Right cardiac atrium (tissue), 5 donors: ENCODE data around the gene EEF1AKMT3. TPM values are rescaled to one million over a fixed set of nuclear protein-coding genes. Genes with fewer than 3 reads are reported as not detected.

Source experiments
- ATAC-seq, 2 donors: fragments of 200-7000 bp; cut with Tn5 transposase; one replicate each; pipeline versions ENCODE4 v1.8.0 to v1.9.1; 2020; ENCODE audit warnings: moderate library complexity in 2 of 2, mild to moderate bottlenecking in 1 of 2
- DNase-seq, 3 donors: peaks; one replicate each; pipeline ENCODE4 v3.0.0-alpha.2; 2020
- H3K27ac ChIP-seq: one replicate; pipeline ENCODE4 v1.5.1; 2013; ENCODE audit warnings: mild to moderate bottlenecking, low read length, control low read depth, moderate library complexity
- H3K27me3 ChIP-seq: one replicate; pipeline ENCODE4 v1.6.1; 2013; ENCODE audit not compliant: control insufficient read depth, insufficient read depth
- H3K4me1 ChIP-seq: one replicate; pipeline ENCODE4 v1.6.1; 2013; ENCODE audit warnings: low read length; ENCODE audit not compliant: control insufficient read depth, insufficient read depth
- H3K4me3 ChIP-seq: one replicate; pipeline ENCODE4 v1.5.1; 2013; ENCODE audit warnings: low read length, control low read depth
- H3K9me3 ChIP-seq: one replicate; pipeline ENCODE4 v1.6.1; 2013; ENCODE audit warnings: low read length; ENCODE audit not compliant: control insufficient read depth
- WGBS: extraction: QIAGEN DNeasy Blood & Tissue Kit; methylation state at CpG from one replicate; pipeline ENCODE4 v1.1.7; 2013; 5-methylcytosine and 5-hydroxymethylcytosine counted together
- intact Hi-C, 4 donors: fragments of 100-400 bp; cut with DNase I; formaldehyde crosslinking; loops; one replicate each; pipeline versions ENCODE4 v1.11.0 to v1.14.0; 2022 to 2023
- microRNA-seq, 2 donors: library from miRNA; unstranded; fragments of <30 nt; microRNA quantifications; one replicate each; pipeline ENCODE4 v1.2.0, GENCODE V29; 2020 to 2021
- polyA plus RNA-seq: library from polyadenylated mRNA; stranded (reverse); fragments of 200-250 nt; gene quantifications from one replicate; pipeline ENCODE4 v1.2.3, GENCODE V29; 2013
- total RNA-seq, 4 donors: library from RNA; stranded (reverse); fragmentation: NEBNext Ultra II Directional; extraction: Animal tissue kit (Norgen Biotek cat#: 25700); gene quantifications; one replicate each; pipeline ENCODE4 v1.2.1, GENCODE V29; 2021
- donor health status: healthy with polysubstance abuse.
- donor health status: DM: no; HTN: yes; CAD: no.
- donor health status: DM: no; HTN: no; CAD: no.
- donor health status: DM: no; HTN: yes; CAD: no; lungs with severe emphysema.
- donor health status: DM: yes; HTN: yes; CAD: no.

EEF1AKMT3 gene
- total and polyA plus RNA-seq, 5 donors, result 0.95 to 3.1 (median 2.4) TPM

DNA sequence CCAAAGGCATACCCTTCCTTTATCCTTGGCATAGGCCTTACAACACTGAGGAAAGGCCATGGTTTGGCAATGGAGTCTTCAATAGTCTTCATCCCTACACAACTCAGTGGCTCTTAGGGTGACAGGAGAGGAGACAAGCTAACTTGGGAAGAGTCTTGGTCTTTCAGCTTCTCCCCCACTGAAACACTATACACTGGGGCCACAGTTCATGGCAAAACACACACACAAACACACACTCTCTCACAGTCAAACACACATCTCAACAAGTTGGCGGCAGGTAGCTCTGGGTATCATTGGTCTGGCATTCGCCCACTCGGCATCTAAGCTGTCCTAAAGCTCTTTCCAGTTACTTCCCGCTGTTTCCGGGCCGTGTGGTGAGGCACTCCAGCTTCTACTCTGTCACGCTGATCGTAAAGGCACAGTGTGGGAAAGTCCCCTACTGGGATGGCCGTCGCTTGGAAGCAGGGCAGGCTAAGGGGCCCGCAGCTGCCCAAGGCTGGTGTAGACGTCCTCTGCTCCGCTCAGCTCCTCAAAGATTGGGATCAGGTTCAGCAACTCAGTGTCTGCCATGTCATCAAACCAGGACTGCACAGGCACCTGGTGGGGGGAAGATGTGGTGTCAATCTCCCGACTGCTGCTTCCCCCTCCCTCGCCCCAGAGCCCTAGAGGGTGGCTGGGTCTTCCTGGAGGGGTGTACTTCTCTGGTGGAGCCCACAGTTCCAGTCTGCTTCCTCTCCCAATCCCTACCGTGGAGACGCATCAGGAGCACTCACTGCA is 50.9 kb downstream of the EEF1AKMT3 start:
- Histone ChIP-seq H3K9me3 (no peaks in the 10 kb centered on the region), H3K27ac (peak overlapping the region; percentile 50), H3K4me3 (no peak overlapping the region), H3K27me3 (no peaks in the 10 kb centered on the region), H3K4me1 (peaks cover 14% of the 10 kb centered on the region)
- 71% methylated on average over 17 of the region's 17 CpGs for WGBS
- DNase-seq (no peak), ATAC-seq (no peak)
- intact Hi-C loops, result no loop called here

DNA sequence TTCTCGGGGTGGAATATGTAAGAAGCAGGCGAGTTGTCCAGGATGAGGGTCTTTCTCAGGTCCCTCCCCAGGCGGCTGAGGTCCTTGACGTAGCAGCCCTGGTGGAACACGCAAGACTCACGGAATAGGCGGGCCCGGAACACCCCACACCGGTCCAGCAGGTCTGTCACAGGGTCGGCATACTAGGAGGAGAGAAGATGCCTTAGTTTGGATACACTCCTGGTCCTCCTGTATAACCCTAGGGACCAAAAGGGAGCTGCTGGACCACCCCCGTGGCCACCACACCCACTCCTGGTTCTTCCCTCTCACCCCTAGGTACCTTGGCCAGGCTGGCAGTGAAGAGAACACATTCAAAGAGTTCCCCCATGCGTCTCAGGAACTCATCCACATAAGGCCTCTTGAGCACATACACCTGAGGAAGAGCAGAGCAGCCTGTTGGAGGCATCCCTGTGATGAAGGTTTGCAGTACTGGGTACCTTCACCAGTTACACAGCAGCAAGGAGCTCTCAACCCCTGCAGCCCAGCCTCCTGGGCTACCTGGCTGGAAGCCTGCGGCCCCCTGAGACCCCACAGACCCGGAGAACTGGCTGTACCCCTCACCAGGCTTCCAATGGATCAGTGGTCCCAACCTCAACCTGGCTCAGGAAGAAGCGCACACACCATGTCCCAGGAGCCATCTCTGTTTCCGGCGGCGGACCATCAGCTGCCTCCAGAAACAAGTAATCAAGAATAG is 51.7 kb downstream of the EEF1AKMT3 start:
- intact Hi-C loops, result no loop called here
- ATAC-seq (no peak), DNase-seq (no peak)
- Histone ChIP-seq H3K4me3 (no peak overlapping the region), H3K27me3 (no peaks in the 10 kb centered on the region), H3K27ac (no peak overlapping the region), H3K4me1 (peaks cover 13% of the 10 kb centered on the region), H3K9me3 (no peaks in the 10 kb centered on the region)
- WGBS, result 90% methylated on average over 18 of the region's 18 CpGs

DNA sequence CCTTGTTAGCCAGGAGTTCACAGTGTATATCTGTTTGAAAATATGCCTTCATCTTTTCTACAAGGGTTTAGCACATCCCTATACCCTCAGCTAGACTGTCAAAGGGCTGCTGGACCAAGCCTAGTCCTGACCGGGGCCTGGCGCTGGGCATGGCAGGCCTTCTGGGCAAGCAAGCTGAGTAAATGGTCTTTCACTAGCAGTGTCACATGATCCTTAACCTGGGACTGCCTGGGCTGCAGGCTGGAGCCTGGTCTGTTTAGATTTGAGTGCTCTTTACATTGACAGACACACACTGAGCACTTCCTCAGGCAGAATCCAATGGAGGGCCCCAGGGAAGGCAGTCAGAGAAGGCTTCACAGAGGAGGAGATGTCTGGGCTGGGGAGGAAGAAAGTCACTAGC is 53.0 kb downstream of the EEF1AKMT3 start:
- intact Hi-C loops, result loop anchor here in 1 of 4 donors (5.0 kb wide), 1 partner anchor 82 kb away; no protein-coding TSS in a partner anchor
- Histone ChIP-seq H3K9me3 (no peaks in the 10 kb centered on the region), H3K27me3 (no peaks in the 10 kb centered on the region), H3K4me1 (peaks cover 19% of the 10 kb centered on the region), H3K27ac (no peak overlapping the region), H3K4me3 (no peak overlapping the region)
- no peak for ATAC-seq
- WGBS, result 92% methylated on average over 2 of the region's 2 CpGs
- no peak for DNase-seq

DNA sequence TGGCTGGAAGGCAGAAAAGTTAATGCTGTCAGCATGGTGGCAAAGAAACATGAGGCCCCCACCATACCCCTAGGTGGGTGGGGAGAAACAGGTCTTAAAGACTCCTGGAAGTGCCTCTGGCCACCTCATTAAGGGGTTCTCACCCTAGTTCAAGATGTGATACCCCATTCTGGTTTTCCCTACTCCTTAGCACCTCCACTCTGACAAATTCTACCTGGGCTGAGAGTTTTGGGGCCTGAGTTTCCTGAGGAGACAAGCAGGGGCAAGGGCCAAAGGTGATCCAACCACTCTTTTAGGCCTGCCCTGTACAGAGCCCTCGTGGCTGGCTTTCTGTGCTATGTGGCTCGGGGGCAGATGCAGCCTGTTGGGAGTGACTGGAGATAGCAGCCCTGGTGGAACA is 54.0 kb downstream of the EEF1AKMT3 start:
- no peak overlapping the region for H3K4me3 ChIP-seq
- intact Hi-C loops, result loop anchor here in 1 of 4 donors (5.0 kb wide), 1 partner anchor 81 kb away; no protein-coding TSS in a partner anchor
- 72% methylated on average over 2 of the region's 2 CpGs for WGBS
- H3K9me3 ChIP-seq, result no peaks in the 10 kb centered on the region
- H3K27me3 ChIP-seq, result no peaks in the 10 kb centered on the region
- ATAC-seq (no peak), DNase-seq (peak in 1 of 3 donors; percentile 27)
- H3K4me1 ChIP-seq, result peaks cover 21% of the 10 kb centered on the region
- H3K27ac ChIP-seq, result no peak overlapping the region

DNA sequence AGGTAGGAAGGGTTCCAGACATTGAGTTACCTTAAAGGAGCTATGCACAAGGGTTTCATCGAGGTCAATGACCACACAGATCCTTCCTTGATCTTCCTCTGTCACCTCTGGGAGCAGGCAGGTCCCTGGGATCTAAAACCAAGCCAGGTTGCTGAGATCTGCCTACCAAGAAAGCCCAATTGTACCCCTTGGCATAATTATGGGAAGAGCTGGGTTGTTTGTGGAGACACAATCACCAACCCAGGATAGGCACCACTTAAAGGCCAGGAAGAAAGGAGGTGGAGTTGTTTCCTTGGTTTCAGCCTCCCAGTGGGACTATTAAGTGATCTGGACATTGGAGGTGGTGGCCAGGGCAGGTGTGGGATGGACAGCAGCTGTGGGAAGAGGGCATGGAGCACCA is 54.6 kb downstream of the EEF1AKMT3 start:
- 83% methylated on average over 1 of the region's 1 CpG for WGBS
- intact Hi-C loops, result loop anchor here in 1 of 4 donors (5.0 kb wide), 1 partner anchor 80 kb away; no protein-coding TSS in a partner anchor
- Histone ChIP-seq H3K9me3 (no peaks in the 10 kb centered on the region), H3K4me3 (no peak overlapping the region), H3K27ac (no peak overlapping the region), H3K4me1 (peaks cover 27% of the 10 kb centered on the region), H3K27me3 (no peaks in the 10 kb centered on the region)
- DNase-seq (no peak), ATAC-seq (no peak)

DNA sequence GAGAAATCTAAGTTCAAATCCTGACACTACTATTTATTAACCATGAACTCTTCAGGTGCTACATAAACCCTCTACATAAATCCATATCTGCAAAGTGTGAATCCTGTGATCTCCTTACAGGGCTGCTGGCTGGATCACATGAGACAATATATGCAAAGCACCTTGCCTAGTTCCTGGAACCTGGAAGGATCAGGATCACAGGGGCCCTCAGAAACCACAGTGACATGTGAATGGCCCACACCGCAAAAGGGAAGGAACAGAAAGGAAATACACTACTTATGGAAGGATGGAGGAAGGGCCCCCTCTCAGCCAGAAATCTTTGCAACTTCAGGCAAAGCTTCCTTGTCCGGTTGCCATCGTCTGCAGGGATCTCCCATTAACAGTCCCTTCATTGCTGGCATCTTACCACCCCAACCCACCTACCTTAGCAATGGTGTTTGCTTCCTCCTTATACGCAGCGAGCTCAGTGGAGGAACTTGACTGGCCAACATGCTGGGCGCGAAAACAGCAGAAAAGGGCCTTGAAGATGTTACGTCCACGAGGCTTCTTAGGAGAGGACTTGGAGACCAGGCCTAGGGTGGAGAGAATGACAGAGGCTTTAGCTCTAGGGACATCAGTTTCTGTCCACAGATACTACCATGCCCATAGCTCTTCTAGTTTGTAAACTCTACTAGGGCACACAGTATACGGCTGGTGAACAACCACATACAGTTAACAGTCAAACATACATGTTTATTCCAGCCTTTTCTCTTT is 56.8 kb downstream of the EEF1AKMT3 start:
- H3K4me3 ChIP-seq, result no peak overlapping the region
- H3K4me1 ChIP-seq, result peaks cover 36% of the 10 kb centered on the region
- H3K27me3 ChIP-seq, result no peaks in the 10 kb centered on the region
- H3K27ac ChIP-seq, result no peak overlapping the region
- ATAC-seq (no peak), DNase-seq (no peak)
- WGBS, result 55% methylated on average over 10 of the region's 10 CpGs
- intact Hi-C loops, result loop anchor here in 1 of 4 donors (5.0 kb wide), 1 partner anchor 78 kb away; no protein-coding TSS in a partner anchor
- H3K9me3 ChIP-seq, result no peaks in the 10 kb centered on the region

DNA sequence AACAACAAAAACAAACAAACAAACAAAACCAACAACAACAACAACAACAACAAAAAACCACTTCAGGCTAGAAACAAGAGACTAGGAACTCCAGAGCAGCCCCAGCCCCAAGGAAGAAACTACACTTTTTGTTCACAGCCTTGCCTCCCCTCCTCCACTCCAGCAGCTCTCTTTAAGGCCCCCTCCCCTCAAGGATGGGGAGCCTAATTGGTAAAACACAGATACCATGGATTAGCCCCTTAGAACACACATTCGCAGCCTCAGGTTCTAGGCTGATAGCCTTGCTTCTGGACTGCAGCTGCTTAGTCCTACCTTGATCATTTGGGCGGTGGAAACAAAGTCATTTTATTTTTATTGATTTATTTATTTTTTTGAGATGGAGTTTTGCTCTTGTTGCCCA is 58.0 kb downstream of the EEF1AKMT3 start:
- Histone ChIP-seq H3K27ac (no peak overlapping the region), H3K4me3 (no peak overlapping the region)

More for the DNA sequence above, 58.0 kb downstream of the EEF1AKMT3 start:
- Histone ChIP-seq H3K9me3 (no peaks in the 10 kb centered on the region), H3K4me1 (peaks cover 44% of the 10 kb centered on the region), H3K27me3 (no peaks in the 10 kb centered on the region)
- DNase-seq (no peak), ATAC-seq (no peak)
- 79% methylated on average over 2 of the region's 2 CpGs for WGBS
- intact Hi-C loops, result loop anchor here in 2 of 4 donors (2.0 to 5.0 kb wide), 2 partner anchors 67 to 74 kb away; no protein-coding TSS in a partner anchor

Small RNA genes lying within 50 kb of the gene (microRNA-seq; reads per million reads assigned to microRNA genes)
- 100 to 391 reads per million in 2 donors for gene MIR26A2
- gene MIR6759, result 0 reads per million in 2 donors

Other genes starting within 250 kb of the EEF1AKMT3 start
- 10 to 100 TPM; 35.7 to 50.9 (median 41.6) TPM for gene MBD6, start 249.8 kb upstream of the EEF1AKMT3 start, total RNA-seq
- gene MBD6, start 249.8 kb upstream of the EEF1AKMT3 start, polyA plus RNA-seq, result 16.4 TPM
- gene DCTN2, start 225.4 kb upstream of the EEF1AKMT3 start, total RNA-seq, result 10 to 100 TPM; 88.6 to 92.4 (median 89.5) TPM
- gene DCTN2, start 225.4 kb upstream of the EEF1AKMT3 start, polyA plus RNA-seq, result 99.2 TPM
- under 1 TPM; 0.09 to 0.31 (median 0.20) TPM for gene KIF5A, start 222.6 kb upstream of the EEF1AKMT3 start, total RNA-seq
- 0.20 TPM for gene KIF5A, start 222.6 kb upstream of the EEF1AKMT3 start, polyA plus RNA-seq
- 10 to 100 TPM; 14.9 to 17.1 (median 15.6) TPM for gene PIP4K2C, start 181.4 kb upstream of the EEF1AKMT3 start, total RNA-seq
- 8.7 TPM for gene PIP4K2C, start 181.4 kb upstream of the EEF1AKMT3 start, polyA plus RNA-seq
- gene DTX3, start 167.8 kb upstream of the EEF1AKMT3 start, total RNA-seq, result 10 to 100 TPM; 29.3 to 44.6 (median 38.1) TPM
- 28.9 TPM for gene DTX3, start 167.8 kb upstream of the EEF1AKMT3 start, polyA plus RNA-seq
- gene ARHGEF25, start 161.2 kb upstream of the EEF1AKMT3 start, total RNA-seq, result 10 to 100 TPM; 14.0 to 22.6 (median 18.1) TPM
- gene ARHGEF25, start 161.2 kb upstream of the EEF1AKMT3 start, polyA plus RNA-seq, result 21.3 TPM
- 1 to 10 TPM; 1.2 to 2.5 (median 2.2) TPM for gene B4GALNT1, start 139.4 kb upstream of the EEF1AKMT3 start, total RNA-seq
- 3.3 TPM for gene B4GALNT1, start 139.4 kb upstream of the EEF1AKMT3 start, polyA plus RNA-seq
- 100 to 1,000 TPM; 145 to 168 (median 154) TPM for gene OS9, start 78.5 kb upstream of the EEF1AKMT3 start, total RNA-seq
- gene OS9, start 78.5 kb upstream of the EEF1AKMT3 start, polyA plus RNA-seq, result 127 TPM
- gene AGAP2, start 33.9 kb upstream of the EEF1AKMT3 start, total RNA-seq, result under 1 TPM; 0.53 to 0.91 (median 0.72) TPM
- 1.7 TPM for gene AGAP2, start 33.9 kb upstream of the EEF1AKMT3 start, polyA plus RNA-seq
- 10 to 100 TPM; 31.5 to 41.3 (median 34.5) TPM for gene TSPAN31, start 27.6 kb upstream of the EEF1AKMT3 start, total RNA-seq
- 43.9 TPM for gene TSPAN31, start 27.6 kb upstream of the EEF1AKMT3 start, polyA plus RNA-seq
- gene CDK4, start 20.3 kb upstream of the EEF1AKMT3 start, total RNA-seq, result 10 to 100 TPM; 50.9 to 53.9 (median 53.4) TPM
- gene CDK4, start 20.3 kb upstream of the EEF1AKMT3 start, polyA plus RNA-seq, result 29.7 TPM
- gene MARCHF9, start 17.5 kb upstream of the EEF1AKMT3 start, total RNA-seq, result 10 to 100 TPM; 15.2 to 17.8 (median 16.4) TPM
- 14.3 TPM for gene MARCHF9, start 17.5 kb upstream of the EEF1AKMT3 start, polyA plus RNA-seq
- under 1 TPM in 3 of 4 donors, not detected in 1; 0.12 to 0.22 (median 0.14) TPM for gene CYP27B1, start 5.5 kb upstream of the EEF1AKMT3 start, total RNA-seq
- gene CYP27B1, start 5.5 kb upstream of the EEF1AKMT3 start, polyA plus RNA-seq, result 0.18 TPM
- 10 to 100 TPM in 1 of 4 donors, 1 to 10 TPM in 3; 5.7 to 15.8 (median 8.5) TPM for gene METTL1, start 509 bp upstream of the EEF1AKMT3 start, total RNA-seq
- gene METTL1, start 509 bp upstream of the EEF1AKMT3 start, polyA plus RNA-seq, result 6.3 TPM
- gene TSFM, start 10.2 kb downstream of the EEF1AKMT3 start, total RNA-seq, result 10 to 100 TPM; 28.9 to 36.1 (median 33.0) TPM
- gene TSFM, start 10.2 kb downstream of the EEF1AKMT3 start, polyA plus RNA-seq, result 50.7 TPM
- gene AVIL, start 46.1 kb downstream of the EEF1AKMT3 start, total RNA-seq, result 1 to 10 TPM; 2.6 to 4.1 (median 3.2) TPM
- 3.2 TPM for gene AVIL, start 46.1 kb downstream of the EEF1AKMT3 start, polyA plus RNA-seq
- gene CTDSP2, start 74.1 kb downstream of the EEF1AKMT3 start, total RNA-seq, result 100 to 1,000 TPM in 2 of 4 donors, 10 to 100 TPM in 2; 94.3 to 116 (median 103) TPM
- 41.7 TPM for gene CTDSP2, start 74.1 kb downstream of the EEF1AKMT3 start, polyA plus RNA-seq
- gene ATP23, start 169.0 kb downstream of the EEF1AKMT3 start, total RNA-seq, result 10 to 100 TPM in 2 of 4 donors, 1 to 10 TPM in 2; 6.4 to 11.9 (median 8.4) TPM
- 14.3 TPM for gene ATP23, start 169.0 kb downstream of the EEF1AKMT3 start, polyA plus RNA-seq